HG02885 (cell line): ENCODE results near the gene CLRN3.

Source experiments
- ATAC-seq: cut with Tn5 transposase; IDR thresholded peaks from one replicate; pipeline ENCODE4 v1.9.1; 2021; ENCODE audit warnings: mild to moderate bottlenecking; ENCODE audit not compliant: unreplicated experiment, poor library complexity

The CLRN3 gene

DNA sequence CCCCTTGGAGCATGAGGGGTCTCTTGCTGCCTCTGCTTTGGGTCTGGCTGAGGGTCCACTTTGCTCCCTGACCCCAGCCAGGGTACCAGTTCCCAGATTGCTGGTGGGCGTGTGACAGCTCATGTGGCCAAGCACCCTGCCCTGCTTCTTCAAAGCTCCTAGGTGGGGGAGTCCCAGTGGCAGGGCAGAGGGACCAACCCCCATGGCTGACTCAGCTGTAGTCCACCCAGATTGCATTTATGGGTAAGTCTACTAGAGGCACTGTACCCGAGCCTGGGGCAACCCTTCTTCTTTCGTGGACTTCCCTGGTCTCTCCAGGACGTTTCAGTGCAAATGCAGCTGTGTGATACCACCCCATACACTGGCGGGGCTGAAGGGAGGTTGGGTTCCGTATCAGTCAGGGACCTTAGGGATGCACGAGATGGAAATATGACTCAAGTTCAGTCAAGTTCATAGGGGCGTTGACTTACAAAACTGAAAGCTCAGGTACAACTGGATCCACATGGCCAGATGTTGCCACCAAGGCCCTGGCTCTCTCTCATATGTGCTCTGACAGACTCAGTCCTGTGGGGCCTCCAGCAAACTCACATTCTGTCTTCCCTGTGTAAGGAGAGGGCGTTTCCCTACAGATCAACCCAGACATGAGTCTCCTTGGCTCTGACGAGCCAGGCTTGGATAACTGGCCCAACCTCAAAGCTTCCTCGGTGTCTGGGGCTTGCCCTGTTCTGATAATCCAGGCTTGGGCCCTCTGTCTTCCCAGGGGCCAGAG is 27.7 kb upstream of the CLRN3 start:
- no peak for ATAC-seq

DNA sequence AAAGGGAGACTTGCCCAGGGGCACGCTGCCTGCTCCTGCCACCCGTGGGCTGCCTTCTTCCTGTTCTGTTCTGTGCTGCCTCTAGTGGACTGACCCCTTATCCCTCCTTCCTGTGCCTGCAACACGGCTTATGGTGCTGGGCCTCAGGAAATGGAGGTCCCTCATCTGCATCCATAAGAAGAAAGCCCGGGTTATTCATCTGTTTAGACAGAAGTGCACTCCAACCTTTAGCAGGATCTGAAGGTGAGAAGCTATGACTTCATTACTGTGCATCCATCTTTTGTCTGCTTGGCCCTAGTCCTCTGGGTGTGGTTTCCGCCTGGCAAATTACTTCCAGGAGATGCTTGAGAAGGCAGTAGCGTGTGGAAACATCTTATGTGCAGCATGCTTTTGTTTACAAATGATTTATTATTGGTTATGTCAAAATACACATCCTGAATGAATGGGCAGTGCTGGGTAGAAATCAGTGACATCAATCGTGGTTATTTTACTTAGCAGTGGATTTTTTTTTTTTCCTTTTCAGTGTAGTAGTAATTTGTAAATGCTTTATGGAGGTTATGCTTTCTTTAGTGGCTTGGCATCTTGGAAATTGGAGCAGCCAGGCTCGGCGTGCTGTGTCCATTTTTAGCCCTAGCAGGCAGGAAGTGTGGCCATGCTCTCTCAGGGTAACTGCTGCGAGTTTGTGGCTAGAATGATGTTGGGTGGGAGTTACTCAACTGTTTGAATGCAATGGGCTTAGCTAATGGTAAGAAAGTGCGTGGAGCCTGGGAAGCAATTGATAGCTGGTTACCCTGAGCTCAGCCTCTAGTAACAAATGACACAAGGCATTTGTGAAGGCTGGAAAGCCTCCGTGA is 26.9 kb upstream of the CLRN3 start:
- no peak for ATAC-seq

DNA sequence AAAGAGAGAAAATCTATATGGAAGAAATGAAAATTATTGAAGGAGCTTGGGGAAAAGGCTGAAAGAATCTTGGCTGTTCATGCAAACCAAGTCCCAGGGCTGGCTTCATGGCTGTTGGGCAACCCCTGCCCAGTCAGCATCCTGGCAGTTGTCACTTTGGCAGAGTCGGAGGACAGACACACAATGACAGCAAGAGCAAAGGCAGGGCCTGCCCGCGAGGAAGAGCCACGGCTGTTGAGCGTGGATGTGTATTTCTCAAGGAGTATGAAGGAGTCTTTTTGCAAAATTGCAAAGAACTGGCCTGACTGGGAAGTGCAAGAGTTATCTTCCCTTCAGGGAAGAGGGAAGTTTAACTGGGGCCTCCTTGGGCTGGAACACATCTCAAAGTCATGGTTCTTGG is 25.8 kb upstream of the CLRN3 start:
- ATAC-seq: no peak

DNA sequence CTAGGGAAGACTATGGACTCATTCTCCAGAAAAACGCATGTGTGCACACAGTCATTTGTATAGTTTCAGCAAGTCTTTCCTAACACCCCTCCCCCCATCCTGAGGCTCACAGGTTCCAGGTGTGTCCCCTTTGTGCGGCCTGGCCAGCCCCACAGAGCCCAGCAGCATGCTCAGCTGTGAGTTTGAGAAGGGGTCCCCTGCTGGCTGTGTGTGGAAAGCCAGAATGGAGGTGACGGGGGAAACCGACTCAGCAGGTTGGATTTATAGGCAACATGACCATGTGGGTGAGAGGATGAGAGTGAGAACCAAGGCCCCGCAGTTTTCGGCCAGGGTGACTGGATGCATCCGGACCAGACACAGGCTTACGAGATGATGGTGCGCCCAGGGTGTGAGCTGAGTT is 24.1 kb upstream of the CLRN3 start:
- ATAC-seq: no peak

DNA sequence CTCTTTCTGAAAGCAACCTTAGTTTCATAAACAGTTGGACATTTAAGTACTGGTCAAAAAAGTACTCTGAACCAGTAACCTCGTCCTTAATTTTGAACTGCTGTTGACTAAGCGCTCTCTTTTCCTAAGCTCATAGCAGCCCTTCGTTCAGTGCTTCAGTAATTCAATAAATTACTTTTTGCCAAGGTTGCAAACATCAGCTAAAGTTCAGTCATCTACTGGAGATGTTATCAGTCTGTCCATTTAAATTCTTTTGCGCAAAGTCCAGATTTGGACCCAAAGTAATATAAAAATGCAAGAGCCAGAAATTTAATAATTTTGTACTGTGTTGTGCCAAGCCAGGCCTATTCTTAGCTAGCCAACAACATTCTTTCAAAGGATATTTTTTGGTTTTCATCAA is 22.6 kb upstream of the CLRN3 start:
- ATAC-seq: no peak

DNA sequence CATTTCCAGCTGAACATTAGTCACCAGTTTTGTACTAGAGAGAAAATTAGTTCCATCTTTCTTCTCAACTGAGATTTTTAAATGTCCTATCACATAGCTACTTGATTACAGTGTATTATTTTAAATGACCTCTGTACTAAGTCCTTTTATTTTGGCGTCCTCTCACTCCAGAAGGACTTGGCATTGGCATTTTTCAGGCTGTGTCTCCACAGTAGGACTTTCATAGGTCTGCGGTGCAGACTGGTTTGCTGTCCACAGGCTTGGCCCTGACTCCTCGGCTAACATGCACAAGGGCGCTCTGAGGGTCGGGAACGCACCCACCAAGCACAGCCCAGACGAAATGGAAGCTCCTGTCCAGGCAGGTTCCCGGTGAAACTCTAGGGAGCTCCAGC is 20.6 kb upstream of the CLRN3 start:
- ATAC-seq: no peak

DNA sequence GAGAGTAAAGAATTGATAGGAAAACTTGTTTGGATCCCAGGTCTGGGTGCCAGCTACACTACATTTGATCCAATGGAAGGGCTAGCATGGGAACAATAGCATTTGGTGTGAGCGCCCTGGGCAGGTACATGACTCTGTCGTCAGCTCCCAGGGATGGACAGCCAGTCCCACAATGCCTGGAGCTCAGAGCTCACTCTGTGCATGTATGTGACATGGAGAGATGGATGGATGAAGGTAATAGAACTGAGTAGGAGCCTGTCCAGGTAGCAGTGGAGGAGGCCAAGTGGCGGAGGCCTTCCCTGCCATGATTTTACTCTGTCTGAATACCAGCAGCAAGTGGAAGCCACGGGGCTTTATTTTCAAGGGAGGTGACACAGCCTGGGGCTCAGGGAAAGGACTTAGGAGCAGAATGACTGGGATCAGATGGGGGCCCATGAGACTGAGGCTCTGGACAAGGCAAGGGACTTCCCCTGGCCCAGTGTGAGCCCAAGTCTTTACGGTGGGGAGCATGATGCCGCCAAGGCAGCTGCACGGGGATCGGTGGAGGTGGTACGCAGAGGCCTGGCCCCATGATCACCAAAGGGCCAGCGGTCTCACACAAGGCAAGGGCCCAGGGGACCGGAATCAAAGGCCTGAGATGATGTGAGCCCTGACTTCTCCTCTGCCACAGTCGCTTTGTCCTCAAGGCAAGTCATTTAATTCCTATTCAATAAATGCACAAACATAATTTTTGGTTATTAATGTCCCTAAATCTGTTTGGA is 20.0 kb upstream of the CLRN3 start:
- no peak for ATAC-seq

DNA sequence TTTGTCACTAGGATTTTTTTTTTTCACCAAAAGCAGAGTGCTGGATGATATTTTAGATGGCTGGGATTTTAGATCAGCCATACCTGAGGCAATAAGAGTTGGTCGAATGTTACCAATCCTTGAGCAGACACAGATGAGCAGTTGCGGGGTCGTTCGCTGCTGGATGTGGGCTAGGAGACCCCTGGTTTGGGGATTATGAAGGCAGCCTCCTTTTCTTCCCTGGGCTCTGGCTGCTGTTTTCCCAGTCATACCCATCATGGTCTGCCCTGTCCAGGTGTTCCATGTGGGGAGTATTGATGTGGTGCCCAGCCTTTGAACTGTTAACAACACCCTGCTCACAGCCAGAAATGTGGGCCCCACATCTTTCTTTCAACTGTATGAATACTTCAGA is 19.1 kb upstream of the CLRN3 start:
- no peak for ATAC-seq

DNA sequence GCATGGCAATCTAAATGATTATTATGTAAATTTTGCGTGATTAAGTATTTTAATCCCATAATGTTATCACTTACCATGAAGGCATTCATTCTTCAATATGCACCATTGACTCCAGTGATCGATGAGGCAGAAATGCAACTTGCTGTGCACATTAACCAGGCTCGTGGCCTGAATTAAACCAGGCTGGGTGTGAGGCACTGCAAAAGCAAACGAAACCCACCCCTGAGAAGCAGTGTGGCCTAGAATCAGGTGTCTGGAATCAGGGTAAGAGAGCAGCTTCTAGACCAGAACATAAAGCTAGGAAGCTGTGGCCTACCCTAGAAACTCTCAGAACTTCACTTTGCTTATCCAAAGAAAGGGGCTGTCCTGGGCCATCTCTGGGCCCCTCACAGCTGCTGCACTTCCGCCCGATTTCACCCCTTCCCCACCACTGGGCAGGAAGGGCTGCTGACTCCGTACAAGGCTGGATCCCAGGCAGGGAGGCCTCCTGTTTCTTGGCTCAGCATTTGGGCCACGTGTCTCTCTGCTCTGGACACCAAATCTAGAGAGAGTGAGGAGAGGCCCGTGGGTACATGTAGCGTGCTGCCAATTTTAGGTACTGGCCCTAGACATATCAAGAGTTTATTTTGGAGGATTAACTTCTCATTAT is 18.6 kb upstream of the CLRN3 start:
- ATAC-seq: no peak

DNA sequence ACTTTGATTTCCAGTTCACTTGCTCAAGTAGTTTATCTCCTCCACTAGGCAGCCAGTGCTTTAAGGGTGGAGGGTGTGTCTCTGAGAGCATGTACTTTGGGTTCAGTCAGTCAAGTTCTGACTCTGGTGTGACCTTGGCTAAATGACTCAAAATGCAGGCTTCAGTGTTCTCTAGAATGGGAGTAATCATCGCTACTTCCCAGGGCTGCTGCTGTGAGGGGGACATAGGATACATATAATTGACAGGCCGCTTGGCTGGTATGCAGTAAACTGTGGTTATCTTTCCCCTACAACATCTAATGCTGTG is 17.7 kb upstream of the CLRN3 start:
- no peak for ATAC-seq

DNA sequence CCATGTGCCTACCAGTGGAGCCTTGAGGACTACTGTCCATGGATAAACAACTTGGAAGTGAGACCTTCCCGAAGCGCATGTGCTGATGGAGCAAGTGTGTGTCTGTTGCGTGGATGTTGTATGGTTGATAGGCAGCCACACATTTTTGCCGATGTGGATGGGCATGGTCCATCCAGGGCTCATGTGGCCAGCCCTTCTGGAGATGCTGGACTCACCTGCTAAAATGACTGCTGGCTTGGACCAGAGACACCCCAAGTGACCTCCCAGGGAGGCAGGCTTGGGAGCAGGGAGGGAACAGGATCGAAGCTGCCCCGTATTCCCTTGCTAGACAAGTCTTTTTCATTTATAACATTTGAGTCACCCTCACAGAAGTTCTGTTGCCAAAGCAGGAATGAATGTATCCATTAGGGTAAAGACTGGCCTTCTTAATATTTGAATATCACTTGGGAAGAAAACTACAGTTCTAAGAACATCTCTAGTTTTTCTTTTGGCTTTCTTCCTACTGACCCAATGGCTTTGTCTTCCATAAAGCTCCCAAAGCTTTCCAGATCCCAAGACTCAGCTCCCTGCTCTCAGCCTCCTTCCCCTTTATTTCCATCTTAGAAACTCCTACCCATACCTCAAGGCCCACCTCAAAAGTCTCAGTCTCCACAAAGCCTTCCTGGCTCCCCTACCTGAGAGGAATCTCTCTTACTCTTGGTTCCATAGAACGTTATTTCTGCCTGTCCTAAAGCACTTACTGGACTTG is 17.1 kb upstream of the CLRN3 start:
- ATAC-seq: no peak

DNA sequence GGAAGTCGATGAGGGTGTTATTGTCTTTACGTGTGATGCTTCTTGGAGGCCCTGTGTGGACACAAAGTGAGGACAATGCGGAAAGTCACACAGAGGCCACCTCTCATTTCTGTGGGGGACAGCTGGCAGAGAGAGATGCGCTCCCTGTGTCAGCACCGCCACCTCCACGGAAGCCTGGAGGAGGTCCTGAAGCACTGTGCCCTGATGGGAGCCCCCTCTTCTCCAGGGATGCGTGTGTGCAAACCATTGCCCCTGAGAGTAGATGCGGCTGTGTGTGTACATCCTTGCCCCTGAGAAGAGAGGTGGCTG is 16.2 kb upstream of the CLRN3 start:
- ATAC-seq: no peak

DNA sequence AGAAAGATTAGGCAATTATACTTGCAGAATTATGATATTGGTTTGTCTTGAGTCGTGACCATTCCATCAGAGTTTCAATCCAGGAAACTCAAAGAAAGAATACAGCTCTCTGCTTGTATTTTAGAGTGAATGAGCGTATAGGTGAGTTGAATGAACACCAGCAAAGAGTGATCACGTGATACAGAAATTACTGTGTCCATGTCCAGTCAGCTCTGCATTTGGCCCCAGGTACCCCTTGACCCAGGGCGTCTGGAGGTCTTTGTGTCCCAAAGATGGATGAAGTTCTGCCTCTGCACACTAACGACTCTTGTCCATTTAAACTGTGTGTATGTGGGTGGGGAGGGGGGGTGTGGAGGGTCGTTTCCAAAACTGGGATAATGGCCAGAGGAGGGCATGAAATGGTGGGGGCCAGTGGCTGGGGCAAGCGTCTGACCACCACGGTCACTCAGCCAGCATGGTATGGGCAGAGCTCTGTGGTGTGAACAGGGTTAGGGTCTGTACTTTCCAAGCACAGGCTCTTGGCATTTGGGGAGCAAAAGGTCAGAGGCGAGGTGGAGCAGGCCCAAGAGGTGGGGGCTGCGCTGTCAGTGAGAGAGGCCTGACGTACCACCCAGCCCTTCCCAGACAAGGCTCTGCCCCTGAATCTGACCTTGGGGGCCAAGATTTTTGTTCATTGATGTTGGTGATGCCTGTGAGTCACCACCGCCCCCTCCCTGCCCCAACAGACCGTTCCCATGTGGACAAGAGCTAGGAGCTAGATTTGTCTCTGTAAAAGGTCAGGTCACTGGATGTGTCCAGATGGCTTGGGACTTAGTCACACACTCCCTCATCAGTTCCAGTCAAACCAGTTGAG is 15.6 kb upstream of the CLRN3 start:
- no peak for ATAC-seq

DNA sequence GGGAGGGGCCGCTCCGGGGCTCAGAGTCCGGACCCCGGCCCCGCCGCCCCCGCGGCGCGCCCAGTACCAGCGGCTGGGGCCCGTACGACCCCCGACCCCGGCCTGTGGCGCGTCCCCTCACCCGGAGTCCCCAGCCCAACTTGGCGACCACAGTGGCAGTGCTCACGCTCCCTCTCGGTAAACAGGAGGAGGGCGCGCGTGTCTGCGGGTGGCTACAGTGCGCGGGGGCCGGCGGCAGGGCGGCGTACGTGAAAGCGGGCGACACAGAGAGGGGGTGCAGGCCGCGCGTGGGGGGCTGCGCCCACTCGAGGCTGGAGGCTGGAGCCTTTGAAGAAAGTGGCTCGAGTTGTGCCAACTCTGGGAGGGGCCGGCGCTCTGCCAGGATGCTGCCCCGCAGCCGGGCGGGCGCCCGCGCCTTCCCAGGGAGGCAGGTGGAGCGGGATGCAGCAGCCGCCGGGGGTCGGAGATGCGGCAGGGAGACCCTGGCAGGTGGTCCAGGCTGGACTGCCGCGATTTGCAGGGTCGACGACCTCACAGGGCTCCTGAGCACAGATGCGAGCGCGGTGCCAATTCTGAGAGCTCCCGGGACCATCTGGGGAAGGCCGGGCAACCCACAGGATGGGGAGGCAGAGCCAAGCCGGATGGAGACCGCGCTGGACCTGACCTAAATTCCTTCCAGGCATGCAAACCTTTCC is 14.8 kb upstream of the CLRN3 start:
- no peak for ATAC-seq

DNA sequence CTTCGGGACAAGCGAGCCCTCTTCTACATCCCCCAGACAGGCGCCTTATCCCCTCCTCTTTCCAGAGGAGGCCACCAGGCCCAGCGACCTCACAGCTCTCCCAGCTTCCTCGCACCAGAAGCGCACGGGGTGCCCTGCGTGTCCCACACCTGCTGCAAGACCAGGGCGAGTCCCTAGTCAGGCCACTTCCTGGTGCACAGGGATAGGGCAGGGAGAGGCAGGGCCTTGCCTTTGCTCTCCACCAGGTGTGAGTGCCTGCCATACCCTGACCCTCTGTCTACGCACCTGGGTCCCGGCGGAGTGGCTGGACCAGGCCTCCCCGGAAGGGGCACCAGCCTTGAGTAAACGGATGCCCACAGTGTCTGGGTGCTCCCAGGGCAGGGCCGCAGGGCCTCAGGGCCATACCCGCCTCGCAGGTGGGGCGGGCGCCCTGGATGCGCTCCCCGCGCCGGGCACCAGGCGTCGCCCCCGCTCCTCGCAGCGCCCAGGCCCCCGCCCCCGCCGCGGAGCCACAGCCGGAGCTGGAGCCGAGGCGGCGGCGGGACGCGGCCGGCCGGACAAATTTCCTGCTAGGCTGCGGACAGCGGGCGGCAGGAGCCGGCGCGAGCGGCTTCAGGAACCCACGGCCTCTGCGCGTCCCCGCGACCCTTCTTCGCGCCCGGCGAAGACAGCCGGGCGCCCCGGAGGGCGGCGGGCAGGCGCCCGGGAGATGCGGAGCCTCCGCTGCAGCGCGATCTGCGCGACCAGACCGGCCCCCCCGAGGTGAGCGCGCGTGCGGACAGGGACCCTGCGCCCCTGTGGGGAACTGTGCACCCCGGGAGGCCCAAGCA is 14.0 kb upstream of the CLRN3 start, which contains the start of gene PTPRE:
Gene PTPRE (plus strand): TSS at position 556 of the 830 bp plus-strand sequence. CDS start 133,779 bp downstream, outside the sequence.
- ATAC-seq: peak; percentile 88

DNA sequence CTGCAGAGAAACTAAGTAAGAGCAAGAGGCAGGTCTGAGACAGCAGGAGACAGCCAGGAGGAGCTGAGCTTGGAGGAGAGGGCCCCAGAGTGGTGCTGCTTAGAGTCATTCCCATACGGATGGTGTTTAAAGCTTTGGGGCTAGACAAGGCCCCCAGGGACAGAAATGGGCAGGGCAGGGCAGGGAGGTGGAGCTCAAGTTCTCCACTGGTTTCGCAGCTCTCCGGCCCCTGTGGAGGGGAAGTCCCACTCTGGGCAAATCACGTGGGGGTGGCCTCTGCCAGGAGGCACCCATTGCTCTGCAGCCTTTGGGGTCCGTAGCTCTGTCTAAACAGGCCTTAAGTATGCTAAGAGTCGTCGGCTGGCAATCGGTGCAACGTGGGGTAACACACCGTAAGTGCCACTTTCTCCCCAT is 13.1 kb upstream of the CLRN3 start:
- ATAC-seq: no peak

DNA sequence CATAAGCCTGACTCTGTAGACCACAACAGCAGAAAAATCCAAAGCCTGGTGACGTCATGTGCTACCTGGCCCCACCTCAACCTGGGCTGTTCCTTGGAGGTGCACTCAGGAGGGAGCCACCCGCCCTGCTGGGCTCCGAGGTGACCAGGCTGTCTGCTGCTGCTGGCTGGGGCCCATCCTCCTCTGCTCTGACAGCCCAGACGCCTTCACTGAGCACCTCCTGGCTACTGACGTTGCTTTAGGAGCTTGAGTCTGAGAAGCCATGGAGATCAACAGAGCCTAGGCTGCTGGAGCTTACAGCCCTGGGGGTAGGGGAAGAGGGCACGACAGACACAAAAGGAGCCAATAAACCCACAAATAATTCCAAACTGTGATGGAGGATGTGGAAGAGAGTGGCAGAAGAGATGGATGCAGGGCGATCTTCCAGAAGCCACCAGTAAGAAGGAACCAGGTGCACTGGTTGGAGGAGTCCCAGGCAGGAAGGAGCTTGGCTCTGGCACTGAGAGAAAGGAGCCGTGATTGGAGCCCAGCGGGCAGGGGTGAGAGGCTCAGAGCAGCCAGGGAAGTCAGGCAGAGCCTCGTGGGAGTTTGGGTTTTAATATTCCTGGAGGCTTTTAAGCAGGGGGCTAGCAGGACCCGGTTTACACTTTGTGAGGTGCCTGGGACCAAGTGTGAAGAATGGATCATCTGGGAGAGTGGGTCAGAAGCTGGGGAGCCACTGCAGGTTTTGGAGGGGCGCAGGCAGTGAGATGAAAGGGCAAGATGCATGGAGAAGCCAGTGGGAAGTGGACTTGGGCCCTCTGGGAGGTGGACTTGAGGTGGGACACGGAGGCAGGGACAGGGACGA is 12.5 kb upstream of the CLRN3 start:
- no peak for ATAC-seq
